ENCODE data around the gene PRICKLE4.

DNA sequence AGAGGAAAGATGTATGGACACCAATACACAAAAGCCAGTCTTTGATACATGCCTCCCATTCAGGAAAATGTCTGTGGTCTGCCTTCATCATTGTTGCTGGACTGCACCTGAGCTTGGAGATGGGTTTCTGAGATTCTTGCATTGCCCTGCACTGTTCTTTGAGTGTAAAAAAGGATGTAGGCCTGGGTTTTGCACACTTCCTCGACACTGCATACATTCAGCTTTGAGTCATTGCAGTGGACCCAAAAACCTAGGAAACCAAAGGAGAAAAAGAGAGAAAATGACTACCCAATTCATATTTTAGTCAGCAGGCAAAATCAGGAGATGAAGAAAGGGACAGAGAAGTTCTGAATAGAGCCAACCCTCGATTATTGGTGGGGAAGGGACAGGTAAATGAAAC, 15.9 kb downstream of the PRICKLE4 start:
- no peak for TF ChIP-seq POLR2A (IDR thresholded peaks at IDR 0.05)
- TF ChIP-seq, protein P1, sequence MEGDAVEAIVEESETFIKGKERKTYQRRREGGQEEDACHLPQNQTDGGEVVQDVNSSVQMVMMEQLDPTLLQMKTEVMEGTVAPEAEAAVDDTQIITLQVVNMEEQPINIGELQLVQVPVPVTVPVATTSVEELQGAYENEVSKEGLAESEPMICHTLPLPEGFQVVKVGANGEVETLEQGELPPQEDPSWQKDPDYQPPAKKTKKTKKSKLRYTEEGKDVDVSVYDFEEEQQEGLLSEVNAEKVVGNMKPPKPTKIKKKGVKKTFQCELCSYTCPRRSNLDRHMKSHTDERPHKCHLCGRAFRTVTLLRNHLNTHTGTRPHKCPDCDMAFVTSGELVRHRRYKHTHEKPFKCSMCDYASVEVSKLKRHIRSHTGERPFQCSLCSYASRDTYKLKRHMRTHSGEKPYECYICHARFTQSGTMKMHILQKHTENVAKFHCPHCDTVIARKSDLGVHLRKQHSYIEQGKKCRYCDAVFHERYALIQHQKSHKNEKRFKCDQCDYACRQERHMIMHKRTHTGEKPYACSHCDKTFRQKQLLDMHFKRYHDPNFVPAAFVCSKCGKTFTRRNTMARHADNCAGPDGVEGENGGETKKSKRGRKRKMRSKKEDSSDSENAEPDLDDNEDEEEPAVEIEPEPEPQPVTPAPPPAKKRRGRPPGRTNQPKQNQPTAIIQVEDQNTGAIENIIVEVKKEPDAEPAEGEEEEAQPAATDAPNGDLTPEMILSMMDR (IDR thresholded peaks at IDR 0.05) = no peak
